Measurements from ENCODE around the gene SNTG2. TPM values are rescaled to one million over a fixed set of nuclear protein-coding genes. Genes with fewer than 3 reads are reported as not detected.
"Not testable (repeated sequence)": the region's sequence is repeated elsewhere in the genome, so short reads cannot be mapped to it uniquely, and the experiment has no call there.

Gene SNTG2
- total RNA-seq, 1 donor from 2014 or later, result 23.2 TPM

GRCh38 chr2:1130922-1131321, 180.3 kb downstream of the SNTG2 start:
- no peak for DNase-seq (ENCODE audit: low spot score)
- Mint-ChIP-seq H3K27me3 (ENCODE audit: unreplicated experiment) (no peaks in the 10 kb centered on the region), H3K27ac (ENCODE audit: unreplicated experiment) (no peak overlapping the region), H3K4me3 (ENCODE audit: unreplicated experiment) (no peak overlapping the region), H3K9me3 (ENCODE audit: unreplicated experiment) (no peaks in the 10 kb centered on the region), H3K4me1 (ENCODE audit: unreplicated experiment) (no peaks in the 10 kb centered on the region), H3K36me3 (ENCODE audit: low read depth, unreplicated experiment) (no peaks in the 10 kb centered on the region)
- TF ChIP-seq, protein P1, sequence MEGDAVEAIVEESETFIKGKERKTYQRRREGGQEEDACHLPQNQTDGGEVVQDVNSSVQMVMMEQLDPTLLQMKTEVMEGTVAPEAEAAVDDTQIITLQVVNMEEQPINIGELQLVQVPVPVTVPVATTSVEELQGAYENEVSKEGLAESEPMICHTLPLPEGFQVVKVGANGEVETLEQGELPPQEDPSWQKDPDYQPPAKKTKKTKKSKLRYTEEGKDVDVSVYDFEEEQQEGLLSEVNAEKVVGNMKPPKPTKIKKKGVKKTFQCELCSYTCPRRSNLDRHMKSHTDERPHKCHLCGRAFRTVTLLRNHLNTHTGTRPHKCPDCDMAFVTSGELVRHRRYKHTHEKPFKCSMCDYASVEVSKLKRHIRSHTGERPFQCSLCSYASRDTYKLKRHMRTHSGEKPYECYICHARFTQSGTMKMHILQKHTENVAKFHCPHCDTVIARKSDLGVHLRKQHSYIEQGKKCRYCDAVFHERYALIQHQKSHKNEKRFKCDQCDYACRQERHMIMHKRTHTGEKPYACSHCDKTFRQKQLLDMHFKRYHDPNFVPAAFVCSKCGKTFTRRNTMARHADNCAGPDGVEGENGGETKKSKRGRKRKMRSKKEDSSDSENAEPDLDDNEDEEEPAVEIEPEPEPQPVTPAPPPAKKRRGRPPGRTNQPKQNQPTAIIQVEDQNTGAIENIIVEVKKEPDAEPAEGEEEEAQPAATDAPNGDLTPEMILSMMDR (IDR thresholded peaks at IDR 0.05; ENCODE audit: unreplicated experiment), result no peak

DNA sequence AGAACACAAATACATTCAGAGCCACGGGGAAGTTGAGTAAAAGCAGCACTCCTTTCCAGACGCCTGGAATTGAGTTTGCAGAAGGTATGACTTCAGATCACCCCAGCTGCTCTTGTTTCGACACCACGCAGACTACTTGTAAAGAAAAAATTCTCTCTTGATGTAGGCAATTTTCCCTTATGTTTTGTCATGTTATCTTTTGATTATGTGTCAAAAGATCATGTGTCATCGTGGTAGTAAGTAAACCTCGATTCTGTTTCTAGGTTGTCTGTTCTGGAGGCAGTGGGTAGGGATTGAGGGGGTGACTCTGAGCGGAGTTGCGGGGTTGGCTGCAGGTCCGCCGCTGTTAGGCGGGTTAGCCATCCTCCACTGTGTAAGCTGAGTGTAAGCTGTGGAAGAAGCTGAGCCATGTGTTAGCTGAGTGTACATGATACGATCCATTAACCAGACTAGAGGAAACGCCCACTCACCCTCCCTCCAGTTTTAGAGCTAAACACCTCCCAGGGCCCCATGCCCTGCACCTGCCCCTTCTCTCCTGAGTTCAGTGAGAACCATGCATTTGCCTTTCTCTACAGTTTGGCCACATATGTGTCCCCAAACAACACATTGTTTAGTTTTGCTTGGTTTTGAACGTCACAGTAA, 181.8 kb downstream of the SNTG2 start:
- Mint-ChIP-seq H3K9me3 (ENCODE audit: unreplicated experiment) (no peaks in the 10 kb centered on the region), H3K4me3 (ENCODE audit: unreplicated experiment) (no peak overlapping the region), H3K27me3 (ENCODE audit: unreplicated experiment) (no peaks in the 10 kb centered on the region), H3K27ac (ENCODE audit: unreplicated experiment) (no peak overlapping the region), H3K36me3 (ENCODE audit: low read depth, unreplicated experiment) (no peaks in the 10 kb centered on the region), H3K4me1 (ENCODE audit: unreplicated experiment) (peaks cover 2% of the 10 kb centered on the region)
- no peak for DNase-seq (ENCODE audit: low spot score)
- TF ChIP-seq, protein P1 (IDR thresholded peaks at IDR 0.05; ENCODE audit: unreplicated experiment), result no peak

- not testable (repeated sequence) for DNase-seq (ENCODE audit: low spot score); H3K9me3 Mint-ChIP-seq (ENCODE audit: unreplicated experiment); H3K27me3 Mint-ChIP-seq (ENCODE audit: unreplicated experiment); H3K4me3 Mint-ChIP-seq (ENCODE audit: unreplicated experiment); H3K36me3 Mint-ChIP-seq (ENCODE audit: low read depth, unreplicated experiment); H3K27ac Mint-ChIP-seq (ENCODE audit: unreplicated experiment); H3K4me1 Mint-ChIP-seq (ENCODE audit: unreplicated experiment)
Observed at GRCh38 chr2:1133896-1134295, 183.2 kb downstream of the SNTG2 start.

GRCh38 chr2:1134629-1135028, 184.0 kb downstream of the SNTG2 start:
- Mint-ChIP-seq H3K27ac (ENCODE audit: unreplicated experiment) (no peak overlapping the region), H3K27me3 (ENCODE audit: unreplicated experiment) (no peaks in the 10 kb centered on the region), H3K36me3 (ENCODE audit: low read depth, unreplicated experiment) (no peaks in the 10 kb centered on the region), H3K4me1 (ENCODE audit: unreplicated experiment) (peaks cover 2% of the 10 kb centered on the region), H3K9me3 (ENCODE audit: unreplicated experiment) (no peaks in the 10 kb centered on the region), H3K4me3 (ENCODE audit: unreplicated experiment) (no peak overlapping the region)
- TF ChIP-seq, protein P1 (IDR thresholded peaks at IDR 0.05; ENCODE audit: unreplicated experiment), result no peak
- no peak for DNase-seq (ENCODE audit: low spot score)

GRCh38 chr2:1136067-1136466, 185.4 kb downstream of the SNTG2 start:
- Mint-ChIP-seq H3K27ac (ENCODE audit: unreplicated experiment) (no peak overlapping the region), H3K36me3 (ENCODE audit: low read depth, unreplicated experiment) (no peaks in the 10 kb centered on the region), H3K27me3 (ENCODE audit: unreplicated experiment) (no peaks in the 10 kb centered on the region), H3K4me1 (ENCODE audit: unreplicated experiment) (peaks cover 2% of the 10 kb centered on the region), H3K4me3 (ENCODE audit: unreplicated experiment) (no peak overlapping the region), H3K9me3 (ENCODE audit: unreplicated experiment) (no peaks in the 10 kb centered on the region)
- TF ChIP-seq, protein P1 (IDR thresholded peaks at IDR 0.05; ENCODE audit: unreplicated experiment), result no peak
- DNase-seq (ENCODE audit: low spot score), result no peak

All from endothelial cell (in vitro differentiated cells).